Naive thymus-derived CD4-positive, alpha-beta T cell (primary cell): ENCODE measurements around the gene PPP1R3G. TPM values are rescaled to one million over a fixed set of nuclear protein-coding genes. Genes with fewer than 3 reads are reported as not detected.

Experiments used
- ATAC-seq: fragments of 150-1000 bp; cut with Tn5 transposase; 2 replicates; pipeline ENCODE4 v1.10.0; 2021; ENCODE audit warnings: mild to moderate bottlenecking, moderate library complexity
- CTCF ChIA-PET: fragments of 350-600 bp; sonication (Branson Sonifier 250); formaldehyde crosslinking; loops from one replicate; lab custom pipeline; 2021; ENCODE audit warnings: antibody characterized with exemption; lab: Charles Lee
- POLR2A ChIA-PET: fragments of 350-600 bp; sonication (Branson Sonifier 250); formaldehyde crosslinking; loops from one replicate; lab custom pipeline; 2021; ENCODE audit warnings: antibody characterized with exemption, inconsistent platforms; lab: Charles Lee
- DNase-seq, 9 donors: peaks; one replicate each; pipeline versions ENCODE4 v3.0.0 to v3.0.0-alpha.2; 2020 to 2022; ENCODE audit warnings: mixed read lengths in 1 of 9
- H3K27ac ChIP-seq: one replicate; pipeline ENCODE4 v1.7.0; 2013; ENCODE audit warnings: mild to moderate bottlenecking, low read depth, low read length, moderate library complexity
- H3K27me3 ChIP-seq, 2 donors: one replicate each; pipeline ENCODE4 v1.7.0; 2013; ENCODE audit warnings: low read length in 2 of 2, mild to moderate bottlenecking in 2 of 2, moderate library complexity in 2 of 2; ENCODE audit not compliant: control insufficient read depth in 2 of 2, insufficient read depth in 2 of 2
- H3K36me3 ChIP-seq, 3 experiments: 1 replicate in 2 of 3; 2 replicates in 1 of 3; pipeline ENCODE4 v1.7.0; 2013; ENCODE audit warnings: low read length in 3 of 3, mild to moderate bottlenecking in 3 of 3, moderate library complexity in 1 of 3; ENCODE audit not compliant: insufficient read depth in 3 of 3, control insufficient read depth in 2 of 3
- H3K4me1 ChIP-seq, 2 donors: one replicate each; pipeline ENCODE4 v1.7.0; 2013; ENCODE audit warnings: low read length in 2 of 2, mild to moderate bottlenecking in 2 of 2, moderate library complexity in 1 of 2; ENCODE audit not compliant: control insufficient read depth in 2 of 2, insufficient read depth in 2 of 2
- H3K4me3 ChIP-seq: 2 replicates; pipeline ENCODE4 v1.7.0; 2013; ENCODE audit warnings: mild to moderate bottlenecking, low read length
- H3K9me3 ChIP-seq, 3 experiments: 1 replicate in 2 of 3; 2 replicates in 1 of 3; pipeline ENCODE4 v1.7.0; 2013; ENCODE audit warnings: low read length in 3 of 3; ENCODE audit not compliant: control insufficient read depth in 2 of 3
- H3K27ac Mint-ChIP-seq, 9 donors: one replicate each; pipeline ENCODE4 v1.8.0; 2020 to 2022; ENCODE audit warnings: mixed read lengths in 9 of 9, mild to moderate bottlenecking in 8 of 9, moderate library complexity in 5 of 9, inconsistent platforms in 2 of 9
- H3K27me3 Mint-ChIP-seq, 5 donors: one replicate each; pipeline ENCODE4 v1.8.0; 2021 to 2022; ENCODE audit warnings: mixed read lengths in 5 of 5, mild to moderate bottlenecking in 1 of 5
- H3K36me3 Mint-ChIP-seq, 5 donors: one replicate each; pipeline ENCODE4 v1.8.0; 2020 to 2022; ENCODE audit warnings: mixed read lengths in 5 of 5, mild to moderate bottlenecking in 3 of 5, inconsistent platforms in 1 of 5
- H3K4me1 Mint-ChIP-seq, 7 donors: one replicate each; pipeline ENCODE4 v1.8.0; 2020 to 2022; ENCODE audit warnings: mixed read lengths in 7 of 7, mild to moderate bottlenecking in 3 of 7, inconsistent platforms in 1 of 7
- H3K4me3 Mint-ChIP-seq, 10 donors: one replicate each; pipeline ENCODE4 v1.8.0; 2020 to 2022; ENCODE audit warnings: mild to moderate bottlenecking in 10 of 10, mixed read lengths in 10 of 10, moderate library complexity in 6 of 10, inconsistent platforms in 2 of 10
- H3K9me3 Mint-ChIP-seq, 11 donors: one replicate each; pipeline ENCODE4 v1.8.0; 2020 to 2022; ENCODE audit warnings: mixed read lengths in 11 of 11, mild to moderate bottlenecking in 4 of 11, inconsistent platforms in 1 of 11, moderate library complexity in 1 of 11
- intact Hi-C, 2 donors: fragments of 100-400 bp; cut with micrococcal nuclease; formaldehyde crosslinking; loops; one replicate each; pipeline ENCODE4 v1.15.1; 2023
- polyA plus RNA-seq, 2 donors: library from polyadenylated mRNA; unstranded; fragments of 300-500 nt; fragmentation: Illumina TruSeq; gene quantifications; one replicate each; pipeline ENCODE4 v1.2.3, GENCODE V29; 2021
- total RNA-seq, 6 experiments: library from RNA in 5 of 6; stranded (reverse) in 5 of 6; gene quantifications; 1 replicate in 5 of 6; 2 replicates in 1 of 6; pipeline ENCODE4 v1.2.3 and lab custom pipeline; 2021 to 2026

The PPP1R3G gene
- total RNA-seq, result under 1 TPM in 3 of 5 experiments, not detected in 2; 0.07 to 0.24 (median 0.08) TPM
- not detected for polyA plus RNA-seq
- total RNA-seq (lab: John Stamatoyannopoulos, UW), result not detected

- Histone ChIP-seq H3K36me3 (no peaks in the 10 kb centered on the region), H3K27ac (no peak within 1 kb of the TSS), H3K9me3 (no peaks in the 10 kb centered on the region), H3K4me3 (no peak within 1 kb of the TSS), H3K4me1 (no peaks in the 10 kb centered on the region), H3K27me3 (no peaks in the 10 kb centered on the region)
- peaks cover 38 to 69% (median 44%) of the 10 kb centered on the region in 5 donors for H3K27me3 Mint-ChIP-seq
- ChIA-PET CTCF (no interaction called here), POLR2A (no interaction called here)
- H3K36me3 Mint-ChIP-seq, result no peaks in the 10 kb centered on the region
- peak within 1 kb of the TSS in 8 of 10 donors; percentile 5 to 88 (median 64) for H3K4me3 Mint-ChIP-seq
- H3K4me1 Mint-ChIP-seq, result peaks cover 0 to 12% (median 3%) of the 10 kb centered on the region in 7 donors
- peak within 1 kb of the TSS in 1 of 9 donors; percentile 23 for H3K27ac Mint-ChIP-seq
- peak; percentile 54 for ATAC-seq
- DNase-seq, result peak in 3 of 9 donors; percentile 2 to 43 (median 9)
- H3K9me3 Mint-ChIP-seq, result peaks cover 0 to 4% (median 0%) of the 10 kb centered on the region in 11 donors
- intact Hi-C loops, result no loop called here
Measured at GRCh38 chr6:5084781-5085647, at the start of gene PPP1R3G. Gene PPP1R3G, plus strand, starts transcription at chr6:5085341. Its CDS starts 145 bp downstream, at chr6:5085486.

- Mint-ChIP-seq H3K4me3 (no peak overlapping the region), H3K9me3 (peaks cover 0 to 10% (median 0%) of the 10 kb centered on the region in 11 donors), H3K4me1 (peaks cover 0 to 11% (median 5%) of the 10 kb centered on the region in 7 donors), H3K36me3 (no peaks in the 10 kb centered on the region), H3K27ac (no peak overlapping the region), H3K27me3 (no peaks in the 10 kb centered on the region)
- ATAC-seq (no peak), DNase-seq (no peak)
- H3K9me3 ChIP-seq, result no peaks in the 10 kb centered on the region
- no peaks in the 10 kb centered on the region for H3K36me3 ChIP-seq
- intact Hi-C loops, result no loop called here
- H3K27ac ChIP-seq, result no peak overlapping the region
- CTCF ChIA-PET, result no interaction called here
- H3K27me3 ChIP-seq, result no peaks in the 10 kb centered on the region
- H3K4me3 ChIP-seq, result no peak overlapping the region
- POLR2A ChIA-PET, result no interaction called here
- no peaks in the 10 kb centered on the region for H3K4me1 ChIP-seq
Measured at GRCh38 chr6:5036269-5036668, 48.9 kb upstream of the PPP1R3G start.

- DNase-seq, result no peak
- Histone ChIP-seq H3K4me1 (no peaks in the 10 kb centered on the region), H3K9me3 (no peaks in the 10 kb centered on the region), H3K36me3 (no peaks in the 10 kb centered on the region), H3K27me3 (no peaks in the 10 kb centered on the region), H3K27ac (no peak overlapping the region), H3K4me3 (no peak overlapping the region)
- intact Hi-C loops, result no loop called here
- peaks cover 0 to 9% (median 0%) of the 10 kb centered on the region in 11 donors for H3K9me3 Mint-ChIP-seq
- ATAC-seq, result no peak
- H3K36me3 Mint-ChIP-seq, result peaks cover 0 to 34% (median 27%) of the 10 kb centered on the region in 5 donors
- no peak overlapping the region for H3K27ac Mint-ChIP-seq
- no peak overlapping the region for H3K4me3 Mint-ChIP-seq
- POLR2A ChIA-PET, result no interaction called here
- CTCF ChIA-PET, result no interaction called here
- no peaks in the 10 kb centered on the region for H3K4me1 Mint-ChIP-seq
- H3K27me3 Mint-ChIP-seq, result peaks cover 0 to 3% (median 0%) of the 10 kb centered on the region in 5 donors
Measured at GRCh38 chr6:5041955-5042354, 43.2 kb upstream of the PPP1R3G start.

GRCh38 chr6:5042436-5042835, 42.7 kb upstream of the PPP1R3G start:
- Mint-ChIP-seq H3K4me1 (no peaks in the 10 kb centered on the region), H3K9me3 (peaks cover 0 to 13% (median 3%) of the 10 kb centered on the region in 11 donors), H3K4me3 (no peak overlapping the region), H3K36me3 (peaks cover 0 to 37% (median 30%) of the 10 kb centered on the region in 5 donors), H3K27ac (no peak overlapping the region), H3K27me3 (peaks cover 0 to 3% (median 0%) of the 10 kb centered on the region in 5 donors)
- no peak for DNase-seq
- H3K27me3 ChIP-seq, result no peaks in the 10 kb centered on the region
- H3K4me1 ChIP-seq, result no peaks in the 10 kb centered on the region
- H3K9me3 ChIP-seq, result no peaks in the 10 kb centered on the region
- H3K36me3 ChIP-seq, result no peaks in the 10 kb centered on the region
- no peak for ATAC-seq
- CTCF ChIA-PET, result no interaction called here
- H3K27ac ChIP-seq, result no peak overlapping the region
- H3K4me3 ChIP-seq, result no peak overlapping the region
- intact Hi-C loops, result no loop called here
- POLR2A ChIA-PET, result no interaction called here

GRCh38 chr6:5044866-5045265, 40.3 kb upstream of the PPP1R3G start:
- H3K27ac Mint-ChIP-seq, result no peak overlapping the region
- Histone ChIP-seq H3K27me3 (no peaks in the 10 kb centered on the region), H3K36me3 (no peaks in the 10 kb centered on the region), H3K4me3 (no peak overlapping the region), H3K9me3 (peaks cover 0 to 4% (median 0%) of the 10 kb centered on the region in 3 experiments), H3K4me1 (no peaks in the 10 kb centered on the region), H3K27ac (no peak overlapping the region)
- POLR2A ChIA-PET, result no interaction called here
- no peaks in the 10 kb centered on the region for H3K4me1 Mint-ChIP-seq
- H3K27me3 Mint-ChIP-seq, result peaks cover 0 to 3% (median 0%) of the 10 kb centered on the region in 5 donors
- peaks cover 0 to 48% (median 38%) of the 10 kb centered on the region in 5 donors for H3K36me3 Mint-ChIP-seq
- no peak for ATAC-seq
- peaks cover 4 to 32% (median 8%) of the 10 kb centered on the region in 11 donors for H3K9me3 Mint-ChIP-seq
- no peak overlapping the region for H3K4me3 Mint-ChIP-seq
- no peak for DNase-seq
- intact Hi-C loops, result no loop called here
- CTCF ChIA-PET, result no interaction called here

- Mint-ChIP-seq H3K27ac (no peak overlapping the region), H3K9me3 (peaks cover 4 to 37% (median 11%) of the 10 kb centered on the region in 11 donors), H3K36me3 (peaks cover 0 to 48% (median 38%) of the 10 kb centered on the region in 5 donors), H3K27me3 (peaks cover 0 to 3% (median 0%) of the 10 kb centered on the region in 5 donors), H3K4me3 (no peak overlapping the region), H3K4me1 (no peaks in the 10 kb centered on the region)
- intact Hi-C loops, result no loop called here
- ATAC-seq (no peak), DNase-seq (no peak)
- Histone ChIP-seq H3K4me1 (no peaks in the 10 kb centered on the region), H3K27me3 (no peaks in the 10 kb centered on the region), H3K9me3 (peaks cover 0 to 6% (median 0%) of the 10 kb centered on the region in 3 experiments), H3K36me3 (no peaks in the 10 kb centered on the region), H3K4me3 (no peak overlapping the region), H3K27ac (no peak overlapping the region)
- CTCF ChIA-PET, result no interaction called here
- POLR2A ChIA-PET, result no interaction called here
Measured at GRCh38 chr6:5045416-5045815, 39.7 kb upstream of the PPP1R3G start.
